Loucy (cell line): Measurements from ENCODE around the gene SMIM35.

Experiments
- H2AFZ ChIP-seq: fragments of 200-600 bp; sonication (generic); 2 replicates; pipeline ENCODE4 v1.6.0; 2016; ENCODE audit warnings: antibody characterized with exemption, mild to moderate bottlenecking, low read length, moderate library complexity
- H3F3A ChIP-seq: fragments of 200-600 bp; 2 replicates; pipeline ENCODE4 v1.6.0; 2016; ENCODE audit warnings: antibody characterized with exemption, low read depth, mild to moderate bottlenecking
- H3K27me3 ChIP-seq: fragments of 200-600 bp; sonication (generic); 2 replicates; pipeline ENCODE4 v1.6.1; 2014; ENCODE audit warnings: low read length, mild to moderate bottlenecking; ENCODE audit not compliant: insufficient read depth, poor library complexity, severe bottlenecking
- H3K36me3 ChIP-seq: fragments of 200-600 bp; sonication (generic); 2 replicates; pipeline ENCODE4 v1.6.1; 2016; ENCODE audit warnings: low read length; ENCODE audit not compliant: insufficient read depth
- H3K4me1 ChIP-seq: fragments of 200-600 bp; sonication (generic); 2 replicates; pipeline ENCODE4 v1.5.1; 2014; ENCODE audit warnings: low read length, mild to moderate bottlenecking; ENCODE audit not compliant: insufficient read depth, poor library complexity, severe bottlenecking
- H3K4me2 ChIP-seq: fragments of 200-600 bp; sonication (generic); 2 replicates; pipeline ENCODE4 v1.6.0; 2014; ENCODE audit warnings: antibody characterized with exemption, low read length, low read depth, mild to moderate bottlenecking; ENCODE audit not compliant: poor library complexity, severe bottlenecking
- H3K4me3 ChIP-seq: fragments of 200-600 bp; sonication (generic); 2 replicates; pipeline ENCODE4 v1.5.1; 2014; ENCODE audit warnings: low read length, mild to moderate bottlenecking, mixed read lengths; ENCODE audit not compliant: poor library complexity, severe bottlenecking
- H3K79me2 ChIP-seq: fragments of 200-600 bp; sonication (generic); 2 replicates; pipeline ENCODE4 v1.6.1; 2014; ENCODE audit warnings: low read length; ENCODE audit not compliant: insufficient read depth
- H3K9ac ChIP-seq: fragments of 200-600 bp; sonication (generic); 2 replicates; pipeline ENCODE4 v1.6.0; 2014; ENCODE audit warnings: mild to moderate bottlenecking, low read depth, low read length, moderate library complexity; ENCODE audit not compliant: poor library complexity, severe bottlenecking
- H3K9me2 ChIP-seq: fragments of 200-600 bp; sonication (generic); replicated peaks from 2 replicates; pipeline ENCODE4 v1.6.1; 2016; ENCODE audit warnings: low read depth, low read length, mixed read lengths
- H3K9me3 ChIP-seq: fragments of 200-600 bp; sonication (generic); 2 replicates; pipeline ENCODE4 v1.6.1; 2014; ENCODE audit warnings: mild to moderate bottlenecking, antibody characterized with exemption, low read length, low read depth; ENCODE audit not compliant: insufficient read depth
- H4K20me1 ChIP-seq: fragments of 200-600 bp; sonication (generic); 2 replicates; pipeline ENCODE4 v1.6.0; 2014; ENCODE audit warnings: antibody characterized with exemption, low read length, mild to moderate bottlenecking; ENCODE audit not compliant: insufficient read depth, poor library complexity, severe bottlenecking
- CTCF ChIP-seq: fragments of 200-600 bp; sonication (generic); conservative IDR thresholded peaks from 2 replicates; pipeline ENCODE4 v1.5.1; 2014; ENCODE audit warnings: mild to moderate bottlenecking, antibody characterized with exemption, low read length
- EZH2phosphoT487 ChIP-seq: fragments of 200-600 bp; IDR thresholded peaks from 2 replicates; pipeline ENCODE4 v1.6.1; 2018; ENCODE audit warnings: antibody characterized with exemption, mild to moderate bottlenecking, moderate library complexity, borderline replicate concordance

The SMIM35 gene

GRCh38 chr11:117972629-117973502, 113.9 kb downstream of the SMIM35 start:
- Histone ChIP-seq H3F3A (no peaks in the 10 kb centered on the region), H3K4me3 (no peak overlapping the region), H3K4me2 (no peak overlapping the region), H3K27me3 (no peaks in the 10 kb centered on the region), H3K9ac (no peak overlapping the region), H2AFZ (no peak overlapping the region; the same call in 1 of the 2 replicates), H3K9me2 (no peaks in the 10 kb centered on the region), H3K4me1 (peaks cover 58% of the 10 kb centered on the region), H3K36me3 (no peaks in the 10 kb centered on the region), H4K20me1 (no peaks in the 10 kb centered on the region), H3K9me3 (no peaks in the 10 kb centered on the region), H3K79me2 (no peaks in the 10 kb centered on the region)
- TF ChIP-seq CTCF (no peak), EZH2phosphoT487 (no peak)

GRCh38 chr11:117972044-117972443, 114.7 kb downstream of the SMIM35 start:
- TF ChIP-seq EZH2phosphoT487, result no peak
- Histone ChIP-seq H3K4me2 (no peak overlapping the region), H3K9me2 (no peaks in the 10 kb centered on the region), H3K36me3 (no peaks in the 10 kb centered on the region), H3K9ac (no peak overlapping the region), H3K79me2 (no peaks in the 10 kb centered on the region), H3K9me3 (no peaks in the 10 kb centered on the region), H3F3A (no peaks in the 10 kb centered on the region), H4K20me1 (no peaks in the 10 kb centered on the region), H3K27me3 (no peaks in the 10 kb centered on the region), H3K4me1 (peaks cover 55% of the 10 kb centered on the region), H3K4me3 (no peak overlapping the region), H2AFZ (no peak overlapping the region)

GRCh38 chr11:117970400-117971024, 116.3 kb downstream of the SMIM35 start:
- no peak for TF ChIP-seq CTCF
- TF ChIP-seq EZH2phosphoT487, result no peak
- Histone ChIP-seq H2AFZ (no peak overlapping the region), H3K27me3 (no peaks in the 10 kb centered on the region), H3K9ac (peak overlapping the region; percentile 46), H3K79me2 (no peaks in the 10 kb centered on the region), H3K9me3 (no peaks in the 10 kb centered on the region), H3K4me1 (peaks cover 48% of the 10 kb centered on the region), H3K9me2 (no peaks in the 10 kb centered on the region), H3K4me3 (peak overlapping the region; percentile 40), H3K36me3 (no peaks in the 10 kb centered on the region), H3F3A (no peaks in the 10 kb centered on the region), H4K20me1 (no peaks in the 10 kb centered on the region), H3K4me2 (peak overlapping the region; percentile 68)
